Activated T-cell treated with anti-CD3 and anti-CD28 coated beads for 1 hour (primary cell): ENCODE measurements around the gene ITGA6.

Source experiments
- DNase-seq: peaks from one replicate; pipeline ENCODE4 v3.0.0-alpha.2; 2020; ENCODE audit warnings: low read depth

Gene ITGA6

DNA sequence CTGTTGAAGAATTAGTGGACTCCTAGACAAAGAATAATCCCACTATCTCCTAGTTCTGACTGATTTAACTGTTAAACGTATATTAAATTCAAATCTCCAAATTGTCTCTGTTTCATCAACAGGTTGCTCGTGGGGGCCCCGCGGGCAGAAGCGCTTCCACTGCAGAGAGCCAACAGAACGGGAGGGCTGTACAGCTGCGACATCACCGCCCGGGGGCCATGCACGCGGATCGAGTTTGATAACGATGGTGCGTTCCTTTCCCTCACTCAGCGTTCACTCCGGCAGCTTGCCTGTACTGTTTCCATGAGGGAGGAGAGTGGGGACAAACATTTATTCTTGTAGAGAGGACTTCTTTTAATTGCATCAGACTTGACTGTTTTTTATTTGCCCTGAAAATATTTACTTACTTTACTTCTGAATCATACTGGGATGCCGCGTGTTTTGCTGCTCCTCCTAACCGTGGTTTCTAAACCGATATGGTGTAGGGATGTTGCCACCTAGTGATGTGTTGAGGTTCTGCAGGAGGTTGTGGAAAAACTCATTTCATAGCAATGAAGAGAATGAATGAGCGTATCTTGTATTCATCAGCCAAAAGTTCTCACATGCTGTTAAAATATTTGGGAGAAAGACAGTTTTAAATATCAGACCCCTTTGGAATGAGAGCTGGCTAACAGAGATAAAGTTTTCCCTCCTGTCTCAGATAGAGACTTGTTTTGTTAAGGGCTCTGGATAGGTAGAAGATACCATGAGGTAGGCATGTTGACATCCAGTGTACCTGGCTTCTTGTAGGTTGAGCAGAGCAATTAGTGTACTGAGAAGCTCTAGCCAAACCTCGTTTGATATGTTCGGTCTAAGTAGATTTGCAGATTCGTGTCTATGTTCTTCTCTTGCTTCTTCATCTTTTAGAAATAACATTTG, 38.3 kb downstream of the ITGA6 start:
- peak; percentile 52 for DNase-seq

DNA sequence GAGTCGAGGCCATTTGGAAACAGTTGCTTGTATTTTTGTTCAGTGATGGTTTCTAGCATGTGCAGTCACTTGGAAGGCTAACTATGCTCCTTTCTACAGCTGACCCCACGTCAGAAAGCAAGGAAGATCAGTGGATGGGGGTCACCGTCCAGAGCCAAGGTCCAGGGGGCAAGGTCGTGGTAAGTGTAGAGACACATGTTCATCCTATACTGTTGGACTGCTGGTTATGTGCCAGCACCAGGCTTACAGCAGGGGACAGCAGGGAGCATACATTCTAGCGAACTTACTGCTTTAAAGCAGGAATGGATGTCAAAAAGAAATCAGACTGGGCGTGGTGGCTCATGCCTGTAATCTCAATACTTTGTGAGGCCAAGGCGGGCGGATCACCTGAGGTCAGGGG, 40.0 kb downstream of the ITGA6 start:
- no peak for DNase-seq

DNA sequence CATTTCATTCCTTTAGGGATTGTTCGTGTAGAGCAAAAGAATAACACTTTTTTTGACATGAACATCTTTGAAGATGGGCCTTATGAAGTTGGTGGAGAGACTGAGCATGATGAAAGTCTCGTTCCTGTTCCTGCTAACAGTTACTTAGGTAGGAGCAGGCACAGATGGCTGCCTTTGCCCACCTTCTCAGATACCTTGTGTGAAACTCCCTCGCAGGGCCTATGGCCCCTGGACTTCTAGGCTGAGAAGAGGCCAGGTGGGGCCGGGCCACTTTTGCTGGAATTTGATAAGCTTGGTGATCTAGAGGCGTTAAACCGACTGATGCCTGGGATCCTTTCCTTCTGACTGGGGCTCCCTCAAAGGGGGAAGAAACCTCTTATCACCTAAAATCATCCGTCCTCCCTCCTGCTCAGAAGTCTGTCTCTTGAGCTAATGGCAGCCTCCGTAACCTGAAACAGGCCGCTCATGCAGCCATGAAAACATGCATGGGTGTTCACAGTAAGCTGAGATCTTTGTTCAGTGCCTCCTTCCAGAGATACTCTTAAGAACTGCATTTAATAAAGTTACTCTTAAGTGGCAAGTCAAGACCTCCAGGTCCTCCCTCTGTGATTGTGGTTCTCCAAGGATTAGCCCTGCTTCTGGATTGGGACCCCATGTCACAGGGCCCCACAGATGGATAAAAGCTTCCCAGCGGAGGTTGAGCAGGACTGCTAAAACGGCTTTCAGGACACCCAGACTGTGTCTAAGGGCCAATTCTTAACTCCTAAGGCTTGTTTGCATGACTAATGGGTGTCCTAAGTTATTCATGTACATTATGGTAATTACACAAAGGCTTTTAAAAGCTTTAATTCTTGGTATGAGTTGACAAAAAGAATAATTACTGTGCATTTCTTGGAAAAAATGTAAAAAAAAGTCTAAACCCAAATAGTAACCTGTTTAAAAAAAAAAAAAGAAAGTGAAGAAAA, 43.9 kb downstream of the ITGA6 start:
- DNase-seq = no peak

DNA sequence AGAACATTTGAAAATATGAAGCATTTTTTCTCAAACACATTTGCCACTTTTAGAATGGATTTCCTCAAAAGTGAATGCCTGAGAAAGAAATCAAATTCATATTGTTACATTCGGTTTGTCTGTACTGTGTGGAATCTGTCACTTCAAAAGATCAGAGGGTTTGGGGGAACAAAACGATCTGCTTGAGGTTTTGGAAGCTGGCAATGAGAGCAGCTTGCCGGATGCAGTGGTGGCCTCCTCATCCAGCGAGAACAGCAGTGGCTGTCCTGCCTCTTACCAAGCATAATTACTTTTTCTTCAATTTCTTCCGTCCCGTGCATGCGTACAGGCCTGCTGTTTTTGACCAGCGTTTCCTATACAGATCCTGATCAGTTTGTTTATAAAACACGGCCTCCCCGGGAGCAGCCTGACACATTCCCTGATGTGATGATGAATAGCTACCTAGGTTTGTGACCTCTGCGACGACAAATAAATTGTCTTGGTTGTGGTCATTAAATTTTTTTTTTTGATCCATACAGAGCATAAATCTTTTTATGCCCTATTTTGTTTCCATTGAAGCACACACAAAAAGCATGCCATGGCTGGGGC, 45.2 kb downstream of the ITGA6 start:
- DNase-seq = no peak

DNA sequence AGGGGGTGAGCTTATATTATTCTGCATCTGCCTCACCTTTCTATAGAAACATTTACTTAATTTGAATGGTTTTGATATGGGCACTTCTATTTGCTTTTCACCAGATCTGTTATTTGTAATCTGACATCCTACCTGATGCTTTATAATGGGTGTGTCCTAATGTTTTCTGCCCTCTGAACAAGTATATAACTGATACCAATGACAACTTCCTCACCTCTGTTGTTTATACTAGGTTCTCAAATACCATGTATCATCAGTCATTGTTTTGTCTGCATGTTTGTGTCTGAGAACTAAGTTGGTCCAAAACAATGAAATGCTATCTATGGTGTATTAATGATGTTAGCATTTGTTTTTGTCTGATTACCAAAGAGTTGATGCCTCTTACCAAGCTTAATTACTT, 45.8 kb downstream of the ITGA6 start:
- DNase-seq = no peak

DNA sequence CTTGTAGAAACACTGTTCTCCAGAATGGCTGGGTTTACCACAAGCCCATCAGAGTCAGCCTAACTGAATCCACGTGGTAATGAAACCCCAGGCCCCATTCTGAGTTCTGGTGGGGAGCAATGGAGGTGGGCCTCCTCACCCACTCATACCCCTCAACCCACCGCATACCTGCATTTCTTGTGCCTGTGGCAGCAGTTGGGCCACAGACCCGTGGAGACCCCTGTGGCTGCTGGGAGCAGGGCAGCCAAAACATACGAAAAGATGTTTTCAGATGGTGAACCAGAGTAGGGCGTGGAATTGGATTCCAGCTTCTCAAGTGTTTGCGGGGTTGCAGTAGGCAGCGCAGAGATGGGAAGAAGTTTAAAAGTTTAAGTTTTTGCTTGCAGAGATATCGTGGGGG, 51.0 kb downstream of the ITGA6 start:
- no peak for DNase-seq

DNA sequence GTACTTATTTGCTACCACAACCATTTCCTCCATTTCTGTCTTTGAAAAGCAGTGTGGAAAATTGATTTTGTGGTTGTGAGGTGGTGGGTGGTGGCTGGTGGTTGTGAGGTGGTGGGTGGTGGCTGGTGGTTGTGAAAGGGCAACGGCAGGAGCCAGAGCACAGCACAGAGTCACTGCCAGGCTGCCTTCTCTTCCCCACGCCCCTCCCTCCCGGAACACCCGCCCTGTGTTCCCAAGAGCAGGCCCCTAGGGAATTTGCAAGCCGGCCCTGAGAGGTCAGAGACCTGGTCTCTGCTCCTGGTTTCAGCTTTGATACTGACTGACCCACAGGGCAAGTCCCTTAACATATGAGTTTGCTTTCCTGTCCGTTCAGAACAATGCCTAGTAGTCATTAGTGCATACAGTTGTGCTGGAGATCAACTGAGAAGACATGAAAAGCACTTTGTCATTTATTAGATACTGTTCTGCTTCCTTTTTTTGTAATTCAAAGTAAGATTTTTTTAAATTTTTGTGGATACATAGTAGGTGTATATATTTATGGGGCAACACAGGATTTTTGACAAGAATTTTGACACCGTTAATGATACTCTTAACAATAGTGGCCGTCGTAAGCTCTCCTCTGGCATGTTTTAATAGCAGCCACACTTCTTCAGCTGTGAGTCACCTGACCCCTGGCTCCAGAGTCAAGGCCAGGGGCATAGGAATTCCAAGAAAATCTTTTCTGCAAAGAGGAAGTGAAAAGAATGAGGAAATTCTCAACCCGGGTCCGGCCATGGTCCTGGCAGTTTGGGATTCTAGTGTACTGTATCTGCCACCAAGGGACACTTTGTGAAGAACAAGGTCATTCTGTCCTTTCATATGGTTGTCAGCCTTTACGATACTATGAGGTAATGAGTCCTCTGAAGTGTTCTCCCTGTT, 53.2 kb downstream of the ITGA6 start:
- DNase-seq = no peak

DNA sequence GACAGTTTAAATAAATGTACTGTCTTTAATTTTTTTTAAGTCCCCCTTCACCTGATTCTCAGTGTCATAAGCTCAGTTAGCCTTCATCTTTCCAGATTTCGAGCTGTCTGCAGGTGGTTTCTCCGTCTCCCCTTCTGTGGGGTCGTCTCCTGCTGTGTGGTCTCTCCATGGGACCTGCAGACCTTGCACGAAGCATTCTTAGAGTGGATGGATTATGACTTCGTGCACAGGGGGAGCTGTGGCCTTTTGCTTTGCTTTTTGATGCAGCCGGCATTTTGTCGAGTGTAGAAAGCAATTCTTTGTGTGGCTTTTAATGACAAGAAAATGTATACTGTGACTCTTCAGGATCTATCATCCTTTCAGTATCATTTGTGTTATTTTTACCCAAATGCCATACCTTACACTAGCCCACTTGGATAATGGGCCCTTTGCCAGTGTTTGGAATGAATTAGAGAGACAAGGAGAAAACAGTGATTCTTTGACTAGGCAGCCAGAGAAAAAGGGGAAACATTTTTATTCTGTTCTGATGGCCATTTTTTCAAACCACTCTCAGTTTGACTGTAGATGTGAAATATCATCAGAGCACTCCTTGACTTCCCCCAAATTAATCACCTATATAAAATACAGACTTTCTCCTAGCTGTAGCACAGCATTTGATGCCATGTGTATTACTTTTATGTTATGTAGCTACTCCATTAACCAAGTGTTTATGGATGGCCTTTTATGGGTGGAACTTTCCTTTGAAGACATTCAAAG, 54.3 kb downstream of the ITGA6 start:
- no peak for DNase-seq

DNA sequence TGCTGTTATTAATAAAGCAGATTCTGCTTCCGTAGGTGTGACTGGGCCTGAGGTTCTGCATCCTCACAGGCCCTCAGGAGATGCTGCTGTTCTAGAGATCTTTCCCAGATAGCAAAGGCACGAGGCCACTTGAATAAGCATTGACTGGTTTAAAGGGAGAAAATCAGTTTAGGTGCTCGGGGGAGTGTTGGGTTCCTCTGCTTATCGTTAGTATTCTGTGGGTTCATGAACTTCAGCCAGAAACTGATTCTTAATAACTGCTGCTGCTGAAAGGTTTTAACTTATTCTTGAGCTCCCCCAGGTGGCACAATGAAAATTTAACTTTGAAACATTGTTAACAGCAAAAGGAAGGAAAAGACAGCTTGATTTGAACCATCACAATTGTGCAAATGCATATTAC, 56.9 kb downstream of the ITGA6 start:
- DNase-seq = no peak

DNA sequence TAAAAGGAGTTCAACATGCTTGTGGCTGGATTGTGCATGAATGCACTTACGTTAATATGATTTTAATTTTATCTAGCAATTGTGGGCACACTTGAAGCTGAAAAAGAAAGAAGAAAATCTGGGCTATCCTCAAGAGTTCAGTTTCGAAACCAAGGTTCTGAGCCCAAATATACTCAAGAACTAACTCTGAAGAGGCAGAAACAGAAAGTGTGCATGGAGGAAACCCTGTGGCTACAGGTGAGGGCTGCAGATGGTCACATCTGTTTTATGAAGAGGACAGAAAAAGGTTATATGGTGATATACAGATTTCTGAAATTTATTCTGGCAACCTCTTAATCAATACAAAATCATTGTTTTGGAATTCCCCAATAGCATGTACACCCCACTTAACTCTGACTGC, 57.3 kb downstream of the ITGA6 start:
- DNase-seq = no peak

DNA sequence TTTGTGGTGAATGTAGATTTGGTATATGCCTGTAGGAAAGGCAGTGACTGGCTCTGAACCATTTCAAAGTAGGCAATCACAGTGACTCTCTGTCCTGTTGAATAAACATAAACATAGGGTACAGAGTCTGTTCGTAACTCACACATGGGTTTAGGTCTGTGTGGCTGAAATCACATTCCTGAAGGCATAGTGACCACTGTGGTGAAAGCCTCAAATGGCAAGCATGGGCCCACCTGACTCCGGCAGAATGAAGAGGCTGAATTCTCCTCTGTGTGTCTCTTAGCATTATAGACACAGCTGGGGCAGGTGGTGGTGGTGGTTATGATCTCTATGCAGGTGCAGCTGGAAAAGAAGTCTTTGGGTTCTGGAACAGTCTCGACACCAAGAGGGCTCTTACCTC, 61.2 kb downstream of the ITGA6 start:
- no peak for DNase-seq

DNA sequence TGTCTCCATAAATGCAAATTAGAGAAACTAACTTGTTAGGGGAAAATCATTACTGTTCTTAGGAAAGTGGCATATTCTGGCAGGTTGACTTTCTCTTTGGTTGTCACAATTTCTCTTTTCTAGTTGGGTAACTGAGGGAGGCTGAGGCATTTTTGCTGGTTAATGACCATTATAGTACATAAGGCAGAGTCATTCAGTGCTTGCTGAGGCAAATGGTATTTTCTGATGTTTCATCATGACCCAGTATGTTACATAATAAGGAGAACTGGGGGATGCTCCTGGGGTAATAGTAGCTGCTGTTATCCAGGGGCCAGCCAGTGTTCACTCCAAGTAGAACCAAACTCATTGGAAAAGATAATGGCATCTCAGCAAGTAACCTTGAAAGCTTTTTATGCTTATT, 62.3 kb downstream of the ITGA6 start:
- no peak for DNase-seq

DNA sequence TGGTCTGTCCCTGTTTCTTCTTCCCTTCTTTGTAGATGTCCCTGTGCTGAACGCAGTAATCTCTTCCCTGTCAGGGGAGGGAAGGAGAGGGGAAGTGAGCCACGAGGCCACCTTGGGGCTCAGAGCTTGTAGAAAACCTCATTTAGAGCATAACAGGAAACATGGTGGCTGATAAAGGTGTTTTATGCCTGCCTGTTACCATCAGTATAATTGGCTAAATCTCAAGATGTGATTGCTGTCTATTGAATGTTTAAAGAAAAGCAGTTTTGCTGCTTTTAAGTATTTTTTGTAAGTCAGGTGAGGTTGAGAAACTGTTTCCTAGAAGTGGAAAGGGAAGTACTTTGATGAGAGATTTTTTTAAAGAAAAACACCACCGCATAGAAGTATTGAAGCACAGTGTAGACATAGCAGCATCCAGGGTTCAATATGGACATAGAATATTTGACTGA, 68.8 kb downstream of the ITGA6 start:
- no peak for DNase-seq

DNA sequence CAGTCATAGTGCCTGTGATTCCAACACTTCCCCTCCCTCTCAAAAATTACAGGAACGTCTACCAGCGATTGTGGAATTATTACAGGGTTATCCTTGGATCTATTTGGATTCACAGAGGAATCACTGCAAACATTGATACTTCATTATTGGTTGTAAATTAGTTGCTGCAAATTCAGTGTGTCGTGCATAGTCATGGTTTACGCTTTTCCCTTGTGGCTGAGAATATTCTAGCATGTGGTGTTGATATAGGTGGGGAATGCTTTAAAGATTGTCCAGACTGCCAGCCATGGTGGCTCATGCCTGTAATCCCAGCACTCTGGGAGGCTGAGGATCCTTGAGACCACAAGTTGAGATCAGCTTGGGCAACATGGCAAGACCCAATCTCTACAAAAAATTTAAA, 79.8 kb downstream of the ITGA6 start:
- DNase-seq = no peak

DNA sequence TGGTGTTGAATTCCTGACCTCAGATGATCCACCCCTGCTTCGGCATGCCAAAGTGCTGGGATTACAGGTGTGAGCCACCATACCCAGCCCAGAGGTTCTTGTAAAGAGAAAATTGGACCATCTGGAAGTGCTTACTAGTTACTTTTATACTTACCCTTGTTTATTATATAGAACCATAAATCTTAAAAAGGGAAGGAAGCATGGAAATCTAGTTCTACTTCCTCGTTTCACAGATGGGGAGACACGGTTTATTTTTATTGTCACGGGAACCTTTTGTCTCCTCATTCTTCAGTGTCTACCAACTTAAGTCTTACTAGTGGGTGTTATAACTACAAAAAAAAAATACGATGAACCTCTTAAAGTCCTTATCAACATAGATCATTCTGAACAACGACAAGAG, 82.7 kb downstream of the ITGA6 start:
- no peak for DNase-seq

DNA sequence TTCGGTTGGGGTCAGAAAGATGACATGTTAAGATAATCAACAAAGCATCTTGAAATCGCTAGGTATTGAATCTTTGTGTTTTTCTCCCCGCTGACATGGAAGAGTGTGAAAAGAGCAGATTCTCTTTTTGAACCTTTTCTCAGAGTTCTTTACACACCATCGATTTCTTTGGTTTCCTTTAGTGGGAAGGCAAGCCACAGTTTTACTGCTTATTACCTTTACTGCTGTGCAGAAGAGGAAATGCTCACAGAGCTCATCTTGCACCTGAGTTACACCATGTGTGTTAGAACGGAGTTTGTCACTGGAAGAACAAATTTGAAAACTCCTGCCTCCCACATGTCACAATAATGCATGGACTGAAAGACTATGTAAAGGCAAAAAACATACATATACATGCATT, 83.2 kb downstream of the ITGA6 start:
- DNase-seq = no peak

DNA sequence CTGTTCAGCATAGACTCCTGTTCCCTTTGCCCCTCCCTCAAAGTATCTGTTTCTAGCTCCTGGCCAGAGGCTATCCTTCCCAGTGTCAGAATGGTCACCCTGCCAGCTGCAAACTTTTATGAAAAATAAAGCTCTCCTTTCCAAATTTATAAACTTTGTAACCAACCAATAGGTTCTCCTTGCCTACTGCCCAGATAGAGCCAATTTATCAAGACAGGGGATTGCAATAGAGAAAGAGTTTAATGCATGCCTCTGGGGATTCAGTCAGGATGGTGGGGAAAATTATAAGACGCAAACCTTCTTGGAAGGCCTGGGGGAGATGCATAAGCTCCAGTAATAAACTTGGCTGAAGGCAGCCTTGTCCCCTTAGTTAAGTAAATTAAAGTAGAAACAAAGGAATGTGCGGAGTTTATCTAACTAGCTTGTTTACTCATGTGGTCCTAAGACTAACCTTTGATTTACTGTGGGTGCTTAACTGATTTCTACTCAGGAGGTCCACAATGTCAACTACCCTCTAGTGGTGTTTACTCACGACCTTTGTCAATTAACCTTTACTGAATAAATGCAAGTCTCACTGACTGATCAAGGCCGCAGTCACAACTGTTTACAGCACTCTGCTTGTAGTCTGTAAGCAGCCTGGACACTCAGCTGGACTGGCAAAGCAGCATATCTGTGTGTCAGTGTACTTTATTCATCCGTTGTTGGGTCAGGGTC, 85.6 kb downstream of the ITGA6 start:
- no peak for DNase-seq

DNA sequence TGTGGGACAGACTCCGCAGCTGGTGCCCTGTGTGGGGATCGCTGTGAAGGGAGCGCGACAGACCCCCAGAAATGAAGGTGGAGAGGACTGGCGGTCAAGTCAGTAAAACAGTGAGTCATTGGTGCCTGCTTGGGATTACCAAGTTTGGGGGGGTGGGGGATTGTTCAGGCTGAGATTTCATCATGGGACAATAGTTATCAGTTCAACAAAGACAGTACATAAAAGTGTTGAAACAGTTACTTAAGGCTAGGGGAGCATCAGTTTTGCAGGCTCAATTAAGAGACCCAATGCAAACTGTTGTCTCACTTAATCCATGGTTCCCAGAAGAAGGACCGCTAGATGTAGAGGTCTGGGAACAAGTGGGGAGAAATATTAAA, 86.1 kb downstream of the ITGA6 start:
- no peak for DNase-seq

DNA sequence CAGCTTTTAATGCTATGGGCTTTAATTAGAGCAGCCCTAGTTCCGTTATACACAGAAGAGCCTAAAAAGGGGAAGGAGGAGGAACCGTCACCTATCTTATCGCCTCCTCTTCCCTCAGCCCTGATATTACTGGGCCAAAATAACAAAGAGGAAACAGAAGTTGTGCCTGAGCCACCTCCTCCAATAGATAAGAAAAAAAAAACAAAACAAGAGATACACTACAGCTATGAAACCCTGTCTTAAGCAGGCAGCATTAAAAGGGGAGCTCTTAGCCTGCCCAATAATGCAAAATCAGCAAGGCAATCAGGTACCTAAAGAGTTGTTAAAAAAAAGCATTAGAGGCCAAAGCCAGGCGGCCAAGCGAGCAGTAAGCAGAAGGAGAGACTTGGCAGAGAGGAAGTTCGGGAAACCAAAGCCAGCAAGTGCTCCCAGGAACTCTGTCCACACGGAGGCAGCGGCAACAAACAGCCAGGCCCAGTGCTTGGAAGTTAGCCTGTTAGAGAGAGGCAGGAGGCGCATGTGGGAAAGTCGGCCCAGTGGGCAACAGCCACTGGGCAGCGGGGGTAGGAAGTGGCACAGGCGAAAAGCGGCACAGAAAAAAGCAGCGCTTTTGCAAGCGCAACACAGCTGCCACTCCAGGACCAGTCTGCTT, 86.7 kb downstream of the ITGA6 start:
- DNase-seq = no peak

DNA sequence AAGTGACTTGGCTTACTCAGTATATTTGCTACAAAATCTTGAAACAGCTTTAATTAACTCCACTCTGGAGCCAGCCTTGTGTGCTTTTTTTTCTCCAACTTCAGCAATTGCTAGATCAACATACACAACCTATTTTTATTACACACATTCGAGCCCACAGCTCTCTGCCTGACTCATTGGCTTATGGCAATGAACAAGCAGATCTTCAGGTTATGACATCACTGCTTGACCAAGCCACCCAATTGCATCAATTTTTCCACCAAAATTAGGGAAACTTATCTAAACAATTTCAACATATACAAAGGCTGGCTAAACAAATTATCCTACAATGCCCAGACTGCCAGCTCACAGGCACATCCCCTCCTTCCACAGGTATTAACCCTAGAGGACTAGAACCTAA, 88.9 kb downstream of the ITGA6 start:
- no peak for DNase-seq
